H9 (cell line): ENCODE data around the gene TGFA. TPM values are rescaled to one million over a fixed set of nuclear protein-coding genes. Genes with fewer than 3 reads are reported as not detected.

Experiments
- DNase-seq: peaks from one replicate; pipeline ENCODE4 v3.0.0-alpha.2; 2017
- H2AFZ ChIP-seq: one replicate; pipeline ENCODE4 v1.6.1; 2013; ENCODE audit warnings: mild to moderate bottlenecking, low read length, control low read depth, moderate library complexity
- H2AK5ac ChIP-seq: 2 replicates; pipeline ENCODE4 v1.6.1; 2013; ENCODE audit warnings: low read length, control low read depth, mixed read lengths; ENCODE audit not compliant: insufficient read length
- H2BK120ac ChIP-seq: one replicate; pipeline ENCODE4 v1.6.1; 2013; ENCODE audit warnings: low read depth, mild to moderate bottlenecking, low read length, control low read depth, inconsistent platforms; ENCODE audit not compliant: poor library complexity, severe bottlenecking
- H2BK12ac ChIP-seq: 2 replicates; pipeline ENCODE4 v1.6.1; 2013; ENCODE audit warnings: low read length, control low read depth, mixed read lengths, low read depth; ENCODE audit not compliant: insufficient read length
- H2BK15ac ChIP-seq: 2 replicates; pipeline ENCODE4 v1.6.1; 2013; ENCODE audit warnings: low read depth, low read length, control low read depth
- H2BK20ac ChIP-seq: one replicate; pipeline ENCODE4 v1.6.1; 2013; ENCODE audit warnings: low read depth, mild to moderate bottlenecking, low read length, control low read depth, inconsistent platforms; ENCODE audit not compliant: poor library complexity, severe bottlenecking
- H2BK5ac ChIP-seq: 2 replicates; pipeline ENCODE4 v1.6.1; 2013; ENCODE audit warnings: low read length, control low read depth, mixed read lengths; ENCODE audit not compliant: insufficient read length
- H3K14ac ChIP-seq: 2 replicates; pipeline ENCODE4 v1.6.1; 2013; ENCODE audit warnings: low read length, control low read depth; ENCODE audit not compliant: insufficient read depth
- H3K18ac ChIP-seq: 2 replicates; pipeline ENCODE4 v1.6.1; 2013; ENCODE audit warnings: low read depth, mild to moderate bottlenecking, mixed read lengths, low read length, control low read depth; ENCODE audit not compliant: insufficient read length
- H3K23ac ChIP-seq: 2 replicates; pipeline ENCODE4 v1.6.1; 2013; ENCODE audit warnings: low read length, control low read depth, mixed read lengths, low read depth; ENCODE audit not compliant: insufficient read length
- H3K23me2 ChIP-seq: 2 replicates; pipeline ENCODE4 v1.6.1; 2013; ENCODE audit warnings: low read depth, mild to moderate bottlenecking, mixed read lengths, low read length, control low read depth; ENCODE audit not compliant: insufficient read length, poor library complexity, severe bottlenecking
- H3K27ac ChIP-seq: 2 replicates; pipeline ENCODE4 v1.5.1; 2013; ENCODE audit warnings: low read length, control low read depth, mixed read lengths, low read depth; ENCODE audit not compliant: insufficient read length
- H3K27me3 ChIP-seq: 2 replicates; pipeline ENCODE4 v1.6.1; 2013; ENCODE audit warnings: low read length, control low read depth, inconsistent platforms; ENCODE audit not compliant: insufficient read depth
- H3K4ac ChIP-seq: 2 replicates; pipeline ENCODE4 v1.6.1; 2013; ENCODE audit warnings: low read depth, mild to moderate bottlenecking, control low read depth, inconsistent platforms, low read length, moderate library complexity
- H3K4me1 ChIP-seq: 2 replicates; pipeline ENCODE4 v1.6.1; 2013; ENCODE audit warnings: low read length, control low read depth, inconsistent platforms; ENCODE audit not compliant: insufficient read depth
- H3K4me2 ChIP-seq: 2 replicates; pipeline ENCODE4 v1.6.1; 2013; ENCODE audit warnings: low read length, control low read depth, mixed read lengths; ENCODE audit not compliant: insufficient read length, insufficient read depth
- H3K56ac ChIP-seq: 2 replicates; pipeline ENCODE4 v1.6.1; 2013; ENCODE audit warnings: low read depth, mild to moderate bottlenecking, mixed read lengths, low read length, control low read depth; ENCODE audit not compliant: insufficient read length
- H3K79me1 ChIP-seq: 2 replicates; pipeline ENCODE4 v1.6.1; 2013; ENCODE audit warnings: low read depth, mild to moderate bottlenecking, moderate library complexity, low read length, control low read depth, inconsistent platforms; ENCODE audit not compliant: insufficient read depth, poor library complexity, severe bottlenecking
- H3K79me2 ChIP-seq: 2 replicates; pipeline ENCODE4 v1.6.1; 2013; ENCODE audit warnings: low read length, control low read depth, inconsistent platforms; ENCODE audit not compliant: insufficient read depth
- H3K9ac ChIP-seq: 2 replicates; pipeline ENCODE4 v1.6.1; 2013; ENCODE audit warnings: low read length, control low read depth, mixed read lengths; ENCODE audit not compliant: insufficient read length; ENCODE audit errors: extremely low read depth
- H3K9me3 ChIP-seq: one replicate; pipeline ENCODE4 v1.6.1; 2013; ENCODE audit warnings: low read depth, low read length, inconsistent platforms; ENCODE audit not compliant: control insufficient read depth
- H3T11ph ChIP-seq: one replicate; pipeline ENCODE4 v1.6.1; 2013; ENCODE audit warnings: mild to moderate bottlenecking, low read length, control low read depth, inconsistent platforms
- H4K20me1 ChIP-seq: one replicate; pipeline ENCODE4 v1.6.1; 2013; ENCODE audit not compliant: control insufficient read depth, insufficient read length, insufficient read depth
- H4K5ac ChIP-seq: 2 replicates; pipeline ENCODE4 v1.6.1; 2013; ENCODE audit warnings: low read depth, mild to moderate bottlenecking, mixed read lengths, low read length, control low read depth; ENCODE audit not compliant: insufficient read length
- H4K8ac ChIP-seq: replicated peaks from 2 replicates; pipeline ENCODE4 v1.6.1; 2013; ENCODE audit warnings: low read length, control low read depth, mixed read lengths, low read depth; ENCODE audit not compliant: insufficient read length
- H4K91ac ChIP-seq: 2 replicates; pipeline ENCODE4 v1.6.1; 2013; ENCODE audit warnings: low read depth, mild to moderate bottlenecking, moderate library complexity, mixed read lengths, low read length, control low read depth; ENCODE audit not compliant: insufficient read length
- H3K27ac Mint-ChIP-seq, 3 experiments: 2 replicates in 2 of 3; 3 replicates in 1 of 3; pipeline ENCODE4 v1.8.0; 2020 to 2021; ENCODE audit warnings: mixed read lengths in 3 of 3, mild to moderate bottlenecking in 1 of 3, moderate library complexity in 1 of 3
- H3K27me3 Mint-ChIP-seq: 2 replicates; pipeline ENCODE4 v1.8.0; 2021; ENCODE audit warnings: low read depth, mild to moderate bottlenecking, moderate library complexity, mixed read lengths
- H3K36me3 Mint-ChIP-seq, 3 experiments: 2 replicates in 2 of 3; 3 replicates in 1 of 3; pipeline ENCODE4 v1.8.0; 2020 to 2021; ENCODE audit warnings: low read depth in 3 of 3, mixed read lengths in 3 of 3; ENCODE audit not compliant: insufficient read depth in 1 of 3
- H3K4me1 Mint-ChIP-seq, 2 experiments: 2 replicates each; pipeline ENCODE4 v1.8.0; 2020; ENCODE audit warnings: mixed read lengths in 2 of 2
- H3K4me3 Mint-ChIP-seq, 2 experiments: 2 replicates in 1 of 2; 3 replicates in 1 of 2; pipeline ENCODE4 v1.8.0; 2020 to 2021; ENCODE audit warnings: mild to moderate bottlenecking in 2 of 2, mixed read lengths in 2 of 2, moderate library complexity in 1 of 2
- H3K9me3 Mint-ChIP-seq, 2 experiments: 2 replicates in 1 of 2; 3 replicates in 1 of 2; pipeline ENCODE4 v1.8.0; 2020; ENCODE audit warnings: mild to moderate bottlenecking in 2 of 2, mixed read lengths in 2 of 2, moderate library complexity in 1 of 2
- WGBS: extraction: QIAGEN DNeasy Blood & Tissue Kit; methylation state at CpG from one replicate; pipeline ENCODE4 v1.1.7; 2013; ENCODE audit warnings: missing lambda C conversion rate, low lambda C conversion rate, mixed read lengths; ENCODE audit not compliant: insufficient read length; ENCODE audit errors: extremely low coverage; 5-methylcytosine and 5-hydroxymethylcytosine counted together
- total RNA-seq: library from RNA; stranded (reverse); gene quantifications from 2 replicates; pipeline ENCODE4 v1.2.1, GENCODE V29; 2021
- TF ChIP-seq, protein P1 (sequence below): fragments of 200-600 bp; sonication (generic); conservative IDR thresholded peaks from 3 replicates; pipeline ENCODE4 v1.8.0; 2021; ENCODE audit warnings: antibody characterized with exemption, mild to moderate bottlenecking

TGFA gene
- total RNA-seq, 1 experiment from 2014 or later = 3.3 TPM

DNA sequence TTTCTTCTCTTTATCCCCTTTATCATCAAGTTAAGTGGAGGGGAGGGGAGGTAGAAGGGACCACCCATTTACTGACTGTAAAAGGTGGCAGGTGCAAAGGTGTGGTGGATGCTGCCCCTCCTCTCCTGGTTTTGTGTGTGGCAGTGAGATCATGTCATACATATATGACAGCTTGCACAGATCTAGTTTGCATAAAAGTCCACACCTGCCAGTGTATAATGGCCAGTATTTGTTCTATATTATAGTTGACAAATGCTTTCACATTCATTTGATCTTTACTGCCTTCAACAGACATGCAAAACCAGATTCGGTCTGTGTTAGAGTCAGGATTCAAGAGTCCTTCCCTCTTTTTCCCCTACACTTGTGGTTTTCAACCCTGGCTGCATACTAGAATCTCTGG lies 55.1 kb downstream of the TGFA start:
- Histone ChIP-seq H2BK5ac (no peak overlapping the region), H3K79me2 (no peaks in the 10 kb centered on the region), H3K27me3 (no peaks in the 10 kb centered on the region), H3K4ac (no peak overlapping the region), H2BK12ac (no peak overlapping the region), H4K5ac (no peak overlapping the region), H2AK5ac (no peak overlapping the region), H2BK120ac (no peak overlapping the region), H3K23ac (no peak overlapping the region), H3K4me1 (peaks cover 2% of the 10 kb centered on the region; the same call in 1 of the 2 replicates), H3K18ac (no peak overlapping the region), H3K23me2 (no peaks in the 10 kb centered on the region), H3K27ac (no peak overlapping the region), H4K91ac (no peak overlapping the region), H2BK15ac (no peak overlapping the region), H3K4me2 (no peak overlapping the region), H3K56ac (no peak overlapping the region), H3K9me3 (no peaks in the 10 kb centered on the region), H3T11ph (no peak overlapping the region), H4K20me1 (no peaks in the 10 kb centered on the region), H3K9ac (no peak overlapping the region), H2AFZ (no peak overlapping the region), H3K79me1 (no peaks in the 10 kb centered on the region), H3K14ac (no peak overlapping the region), H2BK20ac (no peak overlapping the region), H4K8ac (no peak overlapping the region)
- no peak overlapping the region for H3K4me3 Mint-ChIP-seq
- H3K9me3 Mint-ChIP-seq = no peaks in the 10 kb centered on the region
- TF ChIP-seq, protein P1, sequence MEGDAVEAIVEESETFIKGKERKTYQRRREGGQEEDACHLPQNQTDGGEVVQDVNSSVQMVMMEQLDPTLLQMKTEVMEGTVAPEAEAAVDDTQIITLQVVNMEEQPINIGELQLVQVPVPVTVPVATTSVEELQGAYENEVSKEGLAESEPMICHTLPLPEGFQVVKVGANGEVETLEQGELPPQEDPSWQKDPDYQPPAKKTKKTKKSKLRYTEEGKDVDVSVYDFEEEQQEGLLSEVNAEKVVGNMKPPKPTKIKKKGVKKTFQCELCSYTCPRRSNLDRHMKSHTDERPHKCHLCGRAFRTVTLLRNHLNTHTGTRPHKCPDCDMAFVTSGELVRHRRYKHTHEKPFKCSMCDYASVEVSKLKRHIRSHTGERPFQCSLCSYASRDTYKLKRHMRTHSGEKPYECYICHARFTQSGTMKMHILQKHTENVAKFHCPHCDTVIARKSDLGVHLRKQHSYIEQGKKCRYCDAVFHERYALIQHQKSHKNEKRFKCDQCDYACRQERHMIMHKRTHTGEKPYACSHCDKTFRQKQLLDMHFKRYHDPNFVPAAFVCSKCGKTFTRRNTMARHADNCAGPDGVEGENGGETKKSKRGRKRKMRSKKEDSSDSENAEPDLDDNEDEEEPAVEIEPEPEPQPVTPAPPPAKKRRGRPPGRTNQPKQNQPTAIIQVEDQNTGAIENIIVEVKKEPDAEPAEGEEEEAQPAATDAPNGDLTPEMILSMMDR = no peak
- no peaks in the 10 kb centered on the region for H3K27me3 Mint-ChIP-seq
- no peak overlapping the region for H3K27ac Mint-ChIP-seq
- no peaks in the 10 kb centered on the region for H3K36me3 Mint-ChIP-seq
- peaks cover 14 to 18% of the 10 kb centered on the region in 2 experiments for H3K4me1 Mint-ChIP-seq
- DNase-seq = no peak
- no CpG with 5 or more reads among the region's 1 CpG for WGBS
